ENCODE data around the gene EML4. TPM values are rescaled to one million over a fixed set of nuclear protein-coding genes. Genes with fewer than 3 reads are reported as not detected.
A peak's percentile ranks its signal among the peaks of the same experiment; 100 is the strongest.

The EML4 gene
- total and polyA plus RNA-seq, 2 of the 13 experiments (the other 11 are each of a cell fraction or from before 2014, with no cell fraction given), result 243 to 476 TPM

- TF ChIP-seq ATF7 (IDR thresholded peaks at IDR 0.05), result no peak
- no peak for TF ChIP-seq ATF7 (CRISPR knock-in tag; IDR thresholded peaks at IDR 0.05)
- TF ChIP-seq, protein P1, sequence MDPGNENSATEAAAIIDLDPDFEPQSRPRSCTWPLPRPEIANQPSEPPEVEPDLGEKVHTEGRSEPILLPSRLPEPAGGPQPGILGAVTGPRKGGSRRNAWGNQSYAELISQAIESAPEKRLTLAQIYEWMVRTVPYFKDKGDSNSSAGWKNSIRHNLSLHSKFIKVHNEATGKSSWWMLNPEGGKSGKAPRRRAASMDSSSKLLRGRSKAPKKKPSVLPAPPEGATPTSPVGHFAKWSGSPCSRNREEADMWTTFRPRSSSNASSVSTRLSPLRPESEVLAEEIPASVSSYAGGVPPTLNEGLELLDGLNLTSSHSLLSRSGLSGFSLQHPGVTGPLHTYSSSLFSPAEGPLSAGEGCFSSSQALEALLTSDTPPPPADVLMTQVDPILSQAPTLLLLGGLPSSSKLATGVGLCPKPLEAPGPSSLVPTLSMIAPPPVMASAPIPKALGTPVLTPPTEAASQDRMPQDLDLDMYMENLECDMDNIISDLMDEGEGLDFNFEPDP (CRISPR knock-in tag; conservative IDR thresholded peaks at IDR 0.05), result no peak
- TF ChIP-seq MATR3 (CRISPR knock-in tag; IDR thresholded peaks at IDR 0.05), result no peak
- no peak for TF ChIP-seq ZNF496 (CRISPR knock-in tag; IDR thresholded peaks at IDR 0.05; ENCODE audit: insufficient replicate concordance)
- TF ChIP-seq, protein P2, sequence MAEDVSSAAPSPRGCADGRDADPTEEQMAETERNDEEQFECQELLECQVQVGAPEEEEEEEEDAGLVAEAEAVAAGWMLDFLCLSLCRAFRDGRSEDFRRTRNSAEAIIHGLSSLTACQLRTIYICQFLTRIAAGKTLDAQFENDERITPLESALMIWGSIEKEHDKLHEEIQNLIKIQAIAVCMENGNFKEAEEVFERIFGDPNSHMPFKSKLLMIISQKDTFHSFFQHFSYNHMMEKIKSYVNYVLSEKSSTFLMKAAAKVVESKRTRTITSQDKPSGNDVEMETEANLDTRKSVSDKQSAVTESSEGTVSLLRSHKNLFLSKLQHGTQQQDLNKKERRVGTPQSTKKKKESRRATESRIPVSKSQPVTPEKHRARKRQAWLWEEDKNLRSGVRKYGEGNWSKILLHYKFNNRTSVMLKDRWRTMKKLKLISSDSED (CRISPR knock-in tag; IDR thresholded peaks at IDR 0.05), result no peak
- peak; percentile 24; the same call in 1 of the 2 replicates for TF ChIP-seq HOXA3 (CRISPR knock-in tag; IDR thresholded peaks at IDR 0.05)
- TF ChIP-seq MLLT10 (CRISPR knock-in tag; IDR thresholded peaks at IDR 0.05), result no peak
- TF ChIP-seq FIP1L1 (IDR thresholded peaks at IDR 0.05; ENCODE audit: borderline replicate concordance, insufficient read depth, low read depth, low read length), result no peak
- 0 out of 2 replicates have a peak, but pooled peaks have one; percentile 33 for TF ChIP-seq SALL1 (CRISPR knock-in tag; IDR thresholded peaks at IDR 0.05)
- TF ChIP-seq, protein P3, sequence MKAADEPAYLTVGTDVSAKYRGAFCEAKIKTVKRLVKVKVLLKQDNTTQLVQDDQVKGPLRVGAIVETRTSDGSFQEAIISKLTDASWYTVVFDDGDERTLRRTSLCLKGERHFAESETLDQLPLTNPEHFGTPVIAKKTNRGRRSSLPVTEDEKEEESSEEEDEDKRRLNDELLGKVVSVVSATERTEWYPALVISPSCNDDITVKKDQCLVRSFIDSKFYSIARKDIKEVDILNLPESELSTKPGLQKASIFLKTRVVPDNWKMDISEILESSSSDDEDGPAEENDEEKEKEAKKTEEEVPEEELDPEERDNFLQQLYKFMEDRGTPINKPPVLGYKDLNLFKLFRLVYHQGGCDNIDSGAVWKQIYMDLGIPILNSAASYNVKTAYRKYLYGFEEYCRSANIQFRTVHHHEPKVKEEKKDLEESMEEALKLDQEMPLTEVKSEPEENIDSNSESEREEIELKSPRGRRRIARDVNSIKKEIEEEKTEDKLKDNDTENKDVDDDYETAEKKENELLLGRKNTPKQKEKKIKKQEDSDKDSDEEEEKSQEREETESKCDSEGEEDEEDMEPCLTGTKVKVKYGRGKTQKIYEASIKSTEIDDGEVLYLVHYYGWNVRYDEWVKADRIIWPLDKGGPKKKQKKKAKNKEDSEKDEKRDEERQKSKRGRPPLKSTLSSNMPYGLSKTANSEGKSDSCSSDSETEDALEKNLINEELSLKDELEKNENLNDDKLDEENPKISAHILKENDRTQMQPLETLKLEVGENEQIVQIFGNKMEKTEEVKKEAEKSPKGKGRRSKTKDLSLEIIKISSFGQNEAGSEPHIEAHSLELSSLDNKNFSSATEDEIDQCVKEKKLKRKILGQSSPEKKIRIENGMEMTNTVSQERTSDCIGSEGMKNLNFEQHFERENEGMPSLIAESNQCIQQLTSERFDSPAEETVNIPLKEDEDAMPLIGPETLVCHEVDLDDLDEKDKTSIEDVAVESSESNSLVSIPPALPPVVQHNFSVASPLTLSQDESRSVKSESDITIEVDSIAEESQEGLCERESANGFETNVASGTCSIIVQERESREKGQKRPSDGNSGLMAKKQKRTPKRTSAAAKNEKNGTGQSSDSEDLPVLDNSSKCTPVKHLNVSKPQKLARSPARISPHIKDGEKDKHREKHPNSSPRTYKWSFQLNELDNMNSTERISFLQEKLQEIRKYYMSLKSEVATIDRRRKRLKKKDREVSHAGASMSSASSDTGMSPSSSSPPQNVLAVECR (CRISPR knock-in tag; IDR thresholded peaks at IDR 0.05; ENCODE audit: borderline replicate concordance), result no peak; the same call in 1 of the 2 replicates
- TF ChIP-seq ZNF772 (CRISPR knock-in tag; IDR thresholded peaks at IDR 0.05), result no peak
- TF ChIP-seq ZNF768 (CRISPR knock-in tag; IDR thresholded peaks at IDR 0.05), result peak; percentile 18; the same call in 1 of the 2 replicates
- TF ChIP-seq, protein P4, sequence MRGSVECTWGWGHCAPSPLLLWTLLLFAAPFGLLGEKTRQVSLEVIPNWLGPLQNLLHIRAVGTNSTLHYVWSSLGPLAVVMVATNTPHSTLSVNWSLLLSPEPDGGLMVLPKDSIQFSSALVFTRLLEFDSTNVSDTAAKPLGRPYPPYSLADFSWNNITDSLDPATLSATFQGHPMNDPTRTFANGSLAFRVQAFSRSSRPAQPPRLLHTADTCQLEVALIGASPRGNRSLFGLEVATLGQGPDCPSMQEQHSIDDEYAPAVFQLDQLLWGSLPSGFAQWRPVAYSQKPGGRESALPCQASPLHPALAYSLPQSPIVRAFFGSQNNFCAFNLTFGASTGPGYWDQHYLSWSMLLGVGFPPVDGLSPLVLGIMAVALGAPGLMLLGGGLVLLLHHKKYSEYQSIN (CRISPR knock-in tag; IDR thresholded peaks at IDR 0.05; ENCODE audit: borderline replicate concordance), result no peak
- TF ChIP-seq, protein P5, sequence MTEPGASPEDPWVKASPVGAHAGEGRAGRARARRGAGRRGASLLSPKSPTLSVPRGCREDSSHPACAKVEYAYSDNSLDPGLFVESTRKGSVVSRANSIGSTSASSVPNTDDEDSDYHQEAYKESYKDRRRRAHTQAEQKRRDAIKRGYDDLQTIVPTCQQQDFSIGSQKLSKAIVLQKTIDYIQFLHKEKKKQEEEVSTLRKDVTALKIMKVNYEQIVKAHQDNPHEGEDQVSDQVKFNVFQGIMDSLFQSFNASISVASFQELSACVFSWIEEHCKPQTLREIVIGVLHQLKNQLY (CRISPR knock-in tag; IDR thresholded peaks at IDR 0.05), result no peak
- TF ChIP-seq ZFP36L2 (CRISPR knock-in tag; IDR thresholded peaks at IDR 0.05), result no peak
Observed at GRCh38 chr2:42342061-42342794, 173.1 kb downstream of the EML4 start (continued).

Data from HepG2 (cell line).